Psoas muscle (tissue), 8 donors: Measurements from ENCODE around the gene ANGPTL1. TPM values are rescaled to one million over a fixed set of nuclear protein-coding genes. Genes with fewer than 3 reads are reported as not detected.

Experiments used
- ATAC-seq, 4 donors: fragments of 200-7000 bp; cut with Tn5 transposase; one replicate each; pipeline ENCODE4 v1.9.1; 2020; ENCODE audit warnings: moderate library complexity in 3 of 4, mild to moderate bottlenecking in 2 of 4
- DNase-seq, 2 donors: peaks; one replicate each; pipeline ENCODE4 v3.0.0-alpha.2; 2020
- H3K27ac ChIP-seq: fragments of 200-600 bp; one replicate; pipeline ENCODE4 v1.8.0; 2022
- H3K27me3 ChIP-seq, 3 donors: fragments of 200-600 bp in 1 of 3; one replicate each; pipeline versions ENCODE4 v1.6.1 to v1.8.0; 2013 to 2022; ENCODE audit warnings: low read length in 2 of 3, mild to moderate bottlenecking in 2 of 3, moderate library complexity in 1 of 3; ENCODE audit not compliant: insufficient read depth in 3 of 3
- H3K36me3 ChIP-seq, 2 donors: fragments of 200-600 bp in 1 of 2; one replicate each; pipeline versions ENCODE4 v1.6.1 to v1.8.0; 2013 to 2022; ENCODE audit warnings: low read depth in 1 of 2, mild to moderate bottlenecking in 1 of 2, moderate library complexity in 1 of 2; ENCODE audit not compliant: insufficient read depth in 1 of 2
- H3K4me1 ChIP-seq: fragments of 200-600 bp; one replicate; pipeline ENCODE4 v1.8.0; 2022
- H3K4me3 ChIP-seq: fragments of 200-600 bp; one replicate; pipeline ENCODE4 v1.8.0; 2022; ENCODE audit warnings: mild to moderate bottlenecking
- H3K9me3 ChIP-seq: fragments of 200-600 bp; one replicate; pipeline ENCODE4 v1.8.0; 2022
- CTCF ChIP-seq: fragments of 200-600 bp; IDR thresholded peaks from one replicate; pipeline ENCODE4 v1.8.0; 2022; ENCODE audit warnings: antibody characterized with exemption
- WGBS, 3 donors: extraction: QIAGEN DNeasy Blood & Tissue Kit; methylation state at CpG; one replicate each; pipeline versions ENCODE4 v1.1.6 to v1.1.7; 2013; 5-methylcytosine and 5-hydroxymethylcytosine counted together
- intact Hi-C, 2 donors: fragments of 100-400 bp; cut with DNase I; formaldehyde crosslinking; loops; one replicate each; pipeline versions ENCODE4 v1.11.0 to v1.14.2; 2022
- polyA plus RNA-seq, 3 donors: library from polyadenylated mRNA; stranded (reverse); fragments of 200-250 nt; gene quantifications; one replicate each; pipeline ENCODE4 v1.2.3, GENCODE V29; 2013
- total RNA-seq, 4 donors: library from RNA; stranded (reverse); fragmentation: NEBNext Ultra II Directional in 2 of 4; extraction: Animal tissue kit (Norgen Biotek cat#: 25700) in 2 of 4; gene quantifications; one replicate each; pipeline versions ENCODE4 v1.2.1 to v1.2.4, GENCODE V29; 2021 to 2023
- donor health status: healthy with polysubstance abuse.
- donor health status: DM: no; HTN: no; CAD: no; lungs with moderate emphysema.
- donor health status: Bipolar disorder and iron deficiency.
- donor health status: healthy.
- donor health status: DM: yes; HTN: yes; CAD: no.
- donor health status: DM: no; HTN: no; CAD: no.
- donor health status: DM: no; HTN: no; CAD: no.
- donor health status: DM: yes; HTN: yes; CAD: no.

Gene ANGPTL1
- total and polyA plus RNA-seq, 7 donors, result 12.9 to 52.4 (median 40.7) TPM

GRCh38 chr1:178867670-178868069 lies 3.2 kb downstream of the ANGPTL1 start:
- peak in 2 of 4 donors; percentile 39 to 45 for ATAC-seq
- Histone ChIP-seq H3K4me1 (peaks cover 15% of the 10 kb centered on the region), H3K27me3 (no peaks in the 10 kb centered on the region), H3K27ac (peak overlapping the region; percentile 74), H3K4me3 (peak overlapping the region; percentile 72), H3K36me3 (peaks cover 0 to 5% of the 10 kb centered on the region in 2 donors), H3K9me3 (no peaks in the 10 kb centered on the region)
- 22 to 35% (median 27%) methylated on average over 5 of the region's 5 CpGs for WGBS, 3 donors
- no peak for DNase-seq
- intact Hi-C loops, result loop anchor here in 1 of 2 donors (10.0 kb wide), 2 partner anchors 137 to 333 kb away; no protein-coding TSS in a partner anchor
- no peak for TF ChIP-seq CTCF

- Histone ChIP-seq H3K4me3 (peak overlapping the region; percentile 25), H3K27ac (peak overlapping the region; percentile 34), H3K9me3 (no peaks in the 10 kb centered on the region), H3K36me3 (peaks cover 0 to 17% of the 10 kb centered on the region in 2 donors), H3K27me3 (no peaks in the 10 kb centered on the region), H3K4me1 (peaks cover 11% of the 10 kb centered on the region)
- WGBS, 3 donors, result 70 to 88% (median 79%) methylated on average over 6 of the region's 6 CpGs
- ATAC-seq, result no peak
- no peak for TF ChIP-seq CTCF
- no peak for DNase-seq
- intact Hi-C loops, result loop anchor here in 1 of 2 donors (10.0 kb wide), 2 partner anchors 140 to 330 kb away; no protein-coding TSS in a partner anchor
Measured at GRCh38 chr1:178864326-178864725, 6.6 kb downstream of the ANGPTL1 start.

- TF ChIP-seq CTCF, result no peak
- Histone ChIP-seq H3K27me3 (no peaks in the 10 kb centered on the region), H3K9me3 (no peaks in the 10 kb centered on the region), H3K27ac (no peak overlapping the region), H3K4me3 (peak overlapping the region; percentile 25), H3K4me1 (peaks cover 11% of the 10 kb centered on the region), H3K36me3 (peaks cover 0 to 17% of the 10 kb centered on the region in 2 donors)
- intact Hi-C loops, result loop anchor here in 1 of 2 donors (10.0 kb wide), 2 partner anchors 142 to 328 kb away; no protein-coding TSS in a partner anchor
- ATAC-seq (no peak), DNase-seq (no peak)
Measured at GRCh38 chr1:178862864-178863263, 8.0 kb downstream of the ANGPTL1 start.

GRCh38 chr1:178862416-178862815 lies 8.5 kb downstream of the ANGPTL1 start:
- Histone ChIP-seq H3K36me3 (peaks cover 0 to 17% of the 10 kb centered on the region in 2 donors), H3K27me3 (no peaks in the 10 kb centered on the region), H3K4me1 (peaks cover 11% of the 10 kb centered on the region), H3K9me3 (no peaks in the 10 kb centered on the region), H3K27ac (no peak overlapping the region), H3K4me3 (no peak overlapping the region)
- intact Hi-C loops, result loop anchor here in 1 of 2 donors (10.0 kb wide), 2 partner anchors 142 to 328 kb away; no protein-coding TSS in a partner anchor
- DNase-seq, result no peak
- TF ChIP-seq CTCF, result no peak
- 97 to 98% (median 97%) methylated on average over 3 of the region's 3 CpGs for WGBS, 3 donors
- no peak for ATAC-seq

GRCh38 chr1:178857126-178857525 lies 13.8 kb downstream of the ANGPTL1 start:
- no peaks in the 10 kb centered on the region for H3K9me3 ChIP-seq

More at GRCh38 chr1:178857126-178857525, 13.8 kb downstream of the ANGPTL1 start:
- intact Hi-C loops, result no loop called here
- H3K4me3 ChIP-seq, result no peak overlapping the region
- 95 to 98% (median 98%) methylated on average over 2 of the region's 2 CpGs for WGBS, 3 donors
- H3K4me1 ChIP-seq, result no peaks in the 10 kb centered on the region
- no peak overlapping the region for H3K27ac ChIP-seq
- ATAC-seq (no peak), DNase-seq (no peak)
- no peak for TF ChIP-seq CTCF
- H3K27me3 ChIP-seq, result no peaks in the 10 kb centered on the region
- H3K36me3 ChIP-seq, result peaks cover 0 to 14% of the 10 kb centered on the region in 2 donors
